ENCODE data around the gene OR52E4. TPM values are rescaled to one million over a fixed set of nuclear protein-coding genes. Genes with fewer than 3 reads are reported as not detected.

Gene OR52E4
- total and polyA plus RNA-seq, 2 donors (not counting 1 experiment from before 2014, with no cell fraction given), result not detected

- H3K27ac ChIP-seq (ENCODE audit: insufficient read depth, low read length), result no peak overlapping the region
- H3K9ac ChIP-seq (ENCODE audit: insufficient read depth, low read length), result no peak overlapping the region
- H3K27me3 ChIP-seq (ENCODE audit: control insufficient read depth, insufficient read depth, low read length), result no peaks in the 10 kb centered on the region
- H3K4me2 ChIP-seq (ENCODE audit: extremely low read depth, insufficient read depth, low read length), result no peak overlapping the region
- no peaks in the 10 kb centered on the region for H3K4me1 ChIP-seq (ENCODE audit: control insufficient read depth, extremely low read depth, insufficient read depth, low read length)
- DNase-seq (ENCODE audit: low read depth in 2 of 2), result no peak
- no peak overlapping the region for H2AFZ ChIP-seq (ENCODE audit: low read length)
- H3K9me3 ChIP-seq (ENCODE audit: control insufficient read depth, insufficient read depth, low read depth, low read length), result no peaks in the 10 kb centered on the region
- no peaks in the 10 kb centered on the region for H3K36me3 ChIP-seq (ENCODE audit: control insufficient read depth, insufficient read depth, low read length)
- no peak for TF ChIP-seq EZH2 (IDR thresholded peaks at IDR 0.05; ENCODE audit: low read length, missing control alignments)
- TF ChIP-seq, protein P1, sequence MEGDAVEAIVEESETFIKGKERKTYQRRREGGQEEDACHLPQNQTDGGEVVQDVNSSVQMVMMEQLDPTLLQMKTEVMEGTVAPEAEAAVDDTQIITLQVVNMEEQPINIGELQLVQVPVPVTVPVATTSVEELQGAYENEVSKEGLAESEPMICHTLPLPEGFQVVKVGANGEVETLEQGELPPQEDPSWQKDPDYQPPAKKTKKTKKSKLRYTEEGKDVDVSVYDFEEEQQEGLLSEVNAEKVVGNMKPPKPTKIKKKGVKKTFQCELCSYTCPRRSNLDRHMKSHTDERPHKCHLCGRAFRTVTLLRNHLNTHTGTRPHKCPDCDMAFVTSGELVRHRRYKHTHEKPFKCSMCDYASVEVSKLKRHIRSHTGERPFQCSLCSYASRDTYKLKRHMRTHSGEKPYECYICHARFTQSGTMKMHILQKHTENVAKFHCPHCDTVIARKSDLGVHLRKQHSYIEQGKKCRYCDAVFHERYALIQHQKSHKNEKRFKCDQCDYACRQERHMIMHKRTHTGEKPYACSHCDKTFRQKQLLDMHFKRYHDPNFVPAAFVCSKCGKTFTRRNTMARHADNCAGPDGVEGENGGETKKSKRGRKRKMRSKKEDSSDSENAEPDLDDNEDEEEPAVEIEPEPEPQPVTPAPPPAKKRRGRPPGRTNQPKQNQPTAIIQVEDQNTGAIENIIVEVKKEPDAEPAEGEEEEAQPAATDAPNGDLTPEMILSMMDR (conservative IDR thresholded peaks at IDR 0.05 in 1 of 2, IDR thresholded peaks at IDR 0.05 in 1 of 2; ENCODE audit: low read depth in 1 of 2, low read length in 2 of 2), result no peak
- no peaks in the 10 kb centered on the region for H4K20me1 ChIP-seq (ENCODE audit: control insufficient read depth, extremely low read depth, insufficient read depth, low read length)
- H3K4me3 ChIP-seq (replicated peaks in 1 of 4; ENCODE audit: control extremely low read depth in 1 of 4, insufficient read depth in 1 of 4, low read depth in 3 of 4, low read length in 4 of 4), result no peak overlapping the region
- no peaks in the 10 kb centered on the region for H3K79me2 ChIP-seq (ENCODE audit: control insufficient read depth, insufficient read depth, low read length)
These were observed 42.5 kb downstream of the OR52E4 start for GRCh38 chr11:5922749-5923426.

DNA sequence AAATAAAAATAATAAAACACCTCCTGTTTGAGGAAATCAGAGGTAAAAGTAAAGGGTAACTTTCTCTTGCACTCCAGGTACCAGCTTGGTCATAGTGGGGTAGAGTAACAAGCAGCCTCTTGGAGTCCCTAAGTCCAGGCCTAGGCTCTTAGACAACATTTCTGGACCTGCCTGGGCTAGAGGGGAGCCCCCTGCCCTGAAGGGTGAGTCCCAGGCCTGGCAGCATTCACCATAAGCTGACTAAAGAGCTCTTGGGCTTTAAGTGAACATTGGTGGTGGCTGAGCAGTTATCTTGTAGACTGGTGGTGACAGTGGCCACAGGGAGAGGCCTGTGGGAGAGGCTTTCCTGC is 43.0 kb downstream of the OR52E4 start:
- no peaks in the 10 kb centered on the region for H3K79me2 ChIP-seq (ENCODE audit: control insufficient read depth, insufficient read depth, low read length)
- H3K4me2 ChIP-seq (ENCODE audit: extremely low read depth, insufficient read depth, low read length), result no peak overlapping the region
- no peaks in the 10 kb centered on the region for H3K36me3 ChIP-seq (ENCODE audit: control insufficient read depth, insufficient read depth, low read length)
- no peaks in the 10 kb centered on the region for H4K20me1 ChIP-seq (ENCODE audit: control insufficient read depth, extremely low read depth, insufficient read depth, low read length)
- no peak overlapping the region for H3K9ac ChIP-seq (ENCODE audit: insufficient read depth, low read length)
- DNase-seq (ENCODE audit: low read depth in 2 of 2), result no peak
- TF ChIP-seq, protein P1 (conservative IDR thresholded peaks at IDR 0.05 in 1 of 2, IDR thresholded peaks at IDR 0.05 in 1 of 2; ENCODE audit: low read depth in 1 of 2, low read length in 2 of 2), result no peak
- TF ChIP-seq EZH2 (IDR thresholded peaks at IDR 0.05; ENCODE audit: low read length, missing control alignments), result no peak
- H2AFZ ChIP-seq (ENCODE audit: low read length), result no peak overlapping the region
- no peaks in the 10 kb centered on the region for H3K9me3 ChIP-seq (ENCODE audit: control insufficient read depth, insufficient read depth, low read depth, low read length)
- H3K4me3 ChIP-seq (replicated peaks in 1 of 4; ENCODE audit: control extremely low read depth in 1 of 4, insufficient read depth in 1 of 4, low read depth in 3 of 4, low read length in 4 of 4), result no peak overlapping the region
- H3K27me3 ChIP-seq (ENCODE audit: control insufficient read depth, insufficient read depth, low read length), result no peaks in the 10 kb centered on the region
- H3K27ac ChIP-seq (ENCODE audit: insufficient read depth, low read length), result no peak overlapping the region
- H3K4me1 ChIP-seq (ENCODE audit: control insufficient read depth, extremely low read depth, insufficient read depth, low read length), result no peaks in the 10 kb centered on the region

- Histone ChIP-seq H3K9ac (ENCODE audit: insufficient read depth, low read length) (no peak overlapping the region), H3K27ac (ENCODE audit: insufficient read depth, low read length) (no peak overlapping the region), H2AFZ (ENCODE audit: low read length) (no peak overlapping the region), H4K20me1 (ENCODE audit: control insufficient read depth, extremely low read depth, insufficient read depth, low read length) (no peaks in the 10 kb centered on the region), H3K36me3 (ENCODE audit: control insufficient read depth, insufficient read depth, low read length) (no peaks in the 10 kb centered on the region), H3K4me2 (ENCODE audit: extremely low read depth, insufficient read depth, low read length) (no peak overlapping the region), H3K4me3 (replicated peaks in 1 of 4; ENCODE audit: control extremely low read depth in 1 of 4, insufficient read depth in 1 of 4, low read depth in 3 of 4, low read length in 4 of 4) (no peak overlapping the region), H3K9me3 (ENCODE audit: control insufficient read depth, insufficient read depth, low read depth, low read length) (no peaks in the 10 kb centered on the region), H3K4me1 (ENCODE audit: control insufficient read depth, extremely low read depth, insufficient read depth, low read length) (no peaks in the 10 kb centered on the region), H3K27me3 (ENCODE audit: control insufficient read depth, insufficient read depth, low read length) (no peaks in the 10 kb centered on the region), H3K79me2 (ENCODE audit: control insufficient read depth, insufficient read depth, low read length) (no peaks in the 10 kb centered on the region)
- no peak for TF ChIP-seq EZH2 (IDR thresholded peaks at IDR 0.05; ENCODE audit: low read length, missing control alignments)
- TF ChIP-seq, protein P1 (conservative IDR thresholded peaks at IDR 0.05 in 1 of 2, IDR thresholded peaks at IDR 0.05 in 1 of 2; ENCODE audit: low read depth in 1 of 2, low read length in 2 of 2), result no peak
- no peak for DNase-seq (ENCODE audit: low read depth in 2 of 2)
These were observed 43.4 kb downstream of the OR52E4 start for GRCh38 chr11:5923794-5924193.
